Measurements from ENCODE around the gene LAMB4.
A peak's percentile ranks its signal among the peaks of the same experiment; 100 is the strongest.

The LAMB4 gene

DNA sequence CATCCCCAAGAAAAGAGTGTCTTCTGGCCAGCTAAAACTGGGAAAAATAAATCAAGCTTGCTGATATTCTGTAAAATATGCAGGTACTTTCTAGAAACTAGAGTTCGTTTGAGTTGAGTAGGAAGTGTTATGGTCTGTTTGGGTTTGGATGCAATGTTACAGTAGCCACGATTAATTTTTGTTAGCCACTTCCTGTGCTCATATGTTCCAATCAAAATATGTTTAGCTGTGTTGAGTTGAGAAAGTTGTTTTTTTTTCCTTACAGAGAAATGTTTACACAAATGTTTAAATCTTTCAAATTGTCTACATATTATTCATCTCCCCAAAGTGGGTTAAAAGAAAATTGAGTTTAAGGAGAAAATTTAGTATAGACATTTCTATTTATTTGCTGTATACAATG is 115.9 kb downstream of the LAMB4 start:
- H3K9ac ChIP-seq (ENCODE audit: low read depth, low read length): no peak overlapping the region
- no peaks in the 10 kb centered on the region for H3K9me3 ChIP-seq (ENCODE audit: control insufficient read depth, insufficient read depth, low read length)
- no peak overlapping the region for H3K4me3 ChIP-seq (ENCODE audit: low read depth, low read length)
- no peaks in the 10 kb centered on the region for H3K36me3 ChIP-seq (ENCODE audit: control insufficient read depth, insufficient read depth, low read length)
- no peaks in the 10 kb centered on the region for H3K4me1 ChIP-seq (ENCODE audit: control insufficient read depth, insufficient read depth, low read length)
- no peak overlapping the region for H3K27ac ChIP-seq (ENCODE audit: low read depth, low read length)
- no peaks in the 10 kb centered on the region for H3K27me3 ChIP-seq (ENCODE audit: control insufficient read depth, insufficient read depth, low read length)

GRCh38 chr7:108012499-108013430 is 117.4 kb downstream of the LAMB4 start:
- H3K27ac ChIP-seq (ENCODE audit: low read depth, low read length): peak overlapping the region; percentile 46
- H3K27me3 ChIP-seq (ENCODE audit: control insufficient read depth, insufficient read depth, low read length): peaks cover 8% of the 10 kb centered on the region
- H3K9ac ChIP-seq (ENCODE audit: low read depth, low read length): no peak overlapping the region
- no peaks in the 10 kb centered on the region for H3K36me3 ChIP-seq (ENCODE audit: control insufficient read depth, insufficient read depth, low read length)
- H3K4me1 ChIP-seq (ENCODE audit: control insufficient read depth, insufficient read depth, low read length): no peaks in the 10 kb centered on the region
- no peaks in the 10 kb centered on the region for H3K9me3 ChIP-seq (ENCODE audit: control insufficient read depth, insufficient read depth, low read length)
- H3K4me3 ChIP-seq (ENCODE audit: low read depth, low read length): no peak overlapping the region

GRCh38 chr7:108010377-108010776 is 119.8 kb downstream of the LAMB4 start:
- H3K36me3 ChIP-seq (ENCODE audit: control insufficient read depth, insufficient read depth, low read length): no peaks in the 10 kb centered on the region
- peaks cover 32% of the 10 kb centered on the region for H3K27me3 ChIP-seq (ENCODE audit: control insufficient read depth, insufficient read depth, low read length)
- H3K4me3 ChIP-seq (ENCODE audit: low read depth, low read length): no peak overlapping the region
- peak overlapping the region; percentile 51 for H3K27ac ChIP-seq (ENCODE audit: low read depth, low read length)
- no peaks in the 10 kb centered on the region for H3K9me3 ChIP-seq (ENCODE audit: control insufficient read depth, insufficient read depth, low read length)
- no peak overlapping the region for H3K9ac ChIP-seq (ENCODE audit: low read depth, low read length)
- no peaks in the 10 kb centered on the region for H3K4me1 ChIP-seq (ENCODE audit: control insufficient read depth, insufficient read depth, low read length)

- Histone ChIP-seq H3K36me3 (ENCODE audit: control insufficient read depth, insufficient read depth, low read length) (no peaks in the 10 kb centered on the region), H3K27ac (ENCODE audit: low read depth, low read length) (no peak overlapping the region), H3K4me1 (ENCODE audit: control insufficient read depth, insufficient read depth, low read length) (peaks cover 2% of the 10 kb centered on the region; the same call in 1 of the 2 replicates), H3K9ac (ENCODE audit: low read depth, low read length) (no peak overlapping the region), H3K27me3 (ENCODE audit: control insufficient read depth, insufficient read depth, low read length) (peaks cover 37% of the 10 kb centered on the region), H3K4me3 (ENCODE audit: low read depth, low read length) (no peak overlapping the region), H3K9me3 (ENCODE audit: control insufficient read depth, insufficient read depth, low read length) (no peaks in the 10 kb centered on the region)
Observed at GRCh38 chr7:108009873-108010272, 120.3 kb downstream of the LAMB4 start.

GRCh38 chr7:108008827-108009226 is 121.3 kb downstream of the LAMB4 start:
- no peak overlapping the region for H3K9ac ChIP-seq (ENCODE audit: low read depth, low read length)
- H3K27me3 ChIP-seq (ENCODE audit: control insufficient read depth, insufficient read depth, low read length): peaks cover 47% of the 10 kb centered on the region
- H3K9me3 ChIP-seq (ENCODE audit: control insufficient read depth, insufficient read depth, low read length): no peaks in the 10 kb centered on the region
- H3K27ac ChIP-seq (ENCODE audit: low read depth, low read length): no peak overlapping the region
- H3K4me1 ChIP-seq (ENCODE audit: control insufficient read depth, insufficient read depth, low read length): peaks cover 11% of the 10 kb centered on the region
- H3K4me3 ChIP-seq (ENCODE audit: low read depth, low read length): no peak overlapping the region
- no peaks in the 10 kb centered on the region for H3K36me3 ChIP-seq (ENCODE audit: control insufficient read depth, insufficient read depth, low read length)

DNA sequence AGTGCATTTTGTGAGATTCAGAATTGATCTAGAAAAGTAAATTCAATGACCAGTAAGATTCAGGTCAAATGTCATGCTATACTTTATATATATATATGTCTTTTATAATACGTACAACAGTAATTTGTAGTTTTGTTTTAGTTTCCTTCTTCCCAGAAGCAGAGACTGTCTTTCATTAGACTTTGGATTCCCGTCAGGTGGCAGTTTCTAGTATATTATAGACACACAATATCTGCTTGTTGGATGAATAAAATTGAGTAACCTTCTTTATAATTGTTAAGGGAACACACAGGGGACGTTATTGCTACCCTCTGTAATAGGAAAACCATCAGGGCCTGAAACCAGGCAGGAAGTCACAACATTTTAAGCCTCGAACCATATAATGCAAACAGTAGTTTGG is 121.9 kb downstream of the LAMB4 start:
- no peak overlapping the region for H3K27ac ChIP-seq (ENCODE audit: low read depth, low read length)
- H3K4me3 ChIP-seq (ENCODE audit: low read depth, low read length): no peak overlapping the region
- H3K4me1 ChIP-seq (ENCODE audit: control insufficient read depth, insufficient read depth, low read length): peaks cover 11% of the 10 kb centered on the region
- H3K9ac ChIP-seq (ENCODE audit: low read depth, low read length): no peak overlapping the region
- H3K27me3 ChIP-seq (ENCODE audit: control insufficient read depth, insufficient read depth, low read length): peaks cover 53% of the 10 kb centered on the region
- no peaks in the 10 kb centered on the region for H3K9me3 ChIP-seq (ENCODE audit: control insufficient read depth, insufficient read depth, low read length)
- H3K36me3 ChIP-seq (ENCODE audit: control insufficient read depth, insufficient read depth, low read length): no peaks in the 10 kb centered on the region

GRCh38 chr7:108007762-108008161 is 122.4 kb downstream of the LAMB4 start:
- H3K27ac ChIP-seq (ENCODE audit: low read depth, low read length): no peak overlapping the region
- H3K9ac ChIP-seq (ENCODE audit: low read depth, low read length): no peak overlapping the region
- H3K27me3 ChIP-seq (ENCODE audit: control insufficient read depth, insufficient read depth, low read length): peaks cover 56% of the 10 kb centered on the region
- H3K9me3 ChIP-seq (ENCODE audit: control insufficient read depth, insufficient read depth, low read length): no peaks in the 10 kb centered on the region
- peaks cover 11% of the 10 kb centered on the region for H3K4me1 ChIP-seq (ENCODE audit: control insufficient read depth, insufficient read depth, low read length)
- H3K4me3 ChIP-seq (ENCODE audit: low read depth, low read length): no peak overlapping the region
- no peaks in the 10 kb centered on the region for H3K36me3 ChIP-seq (ENCODE audit: control insufficient read depth, insufficient read depth, low read length)

GRCh38 chr7:108007261-108007660 is 122.9 kb downstream of the LAMB4 start:
- Histone ChIP-seq H3K4me1 (ENCODE audit: control insufficient read depth, insufficient read depth, low read length) (peaks cover 11% of the 10 kb centered on the region), H3K9ac (ENCODE audit: low read depth, low read length) (no peak overlapping the region), H3K4me3 (ENCODE audit: low read depth, low read length) (no peak overlapping the region), H3K36me3 (ENCODE audit: control insufficient read depth, insufficient read depth, low read length) (no peaks in the 10 kb centered on the region), H3K9me3 (ENCODE audit: control insufficient read depth, insufficient read depth, low read length) (no peaks in the 10 kb centered on the region), H3K27me3 (ENCODE audit: control insufficient read depth, insufficient read depth, low read length) (peaks cover 60% of the 10 kb centered on the region), H3K27ac (ENCODE audit: low read depth, low read length) (no peak overlapping the region)

GRCh38 chr7:108004220-108005142 is 125.7 kb downstream of the LAMB4 start:
- H3K4me1 ChIP-seq (ENCODE audit: control insufficient read depth, insufficient read depth, low read length): peaks cover 19% of the 10 kb centered on the region
- peak overlapping the region; percentile 26 for H3K27ac ChIP-seq (ENCODE audit: low read depth, low read length)
- H3K9ac ChIP-seq (ENCODE audit: low read depth, low read length): no peak overlapping the region
- H3K36me3 ChIP-seq (ENCODE audit: control insufficient read depth, insufficient read depth, low read length): peaks cover 7% of the 10 kb centered on the region; the same call in 1 of the 2 replicates
- H3K4me3 ChIP-seq (ENCODE audit: low read depth, low read length): peak overlapping the region; percentile 45; the same call in 1 of the 2 replicates
- no peaks in the 10 kb centered on the region for H3K9me3 ChIP-seq (ENCODE audit: control insufficient read depth, insufficient read depth, low read length)
- peaks cover 76% of the 10 kb centered on the region for H3K27me3 ChIP-seq (ENCODE audit: control insufficient read depth, insufficient read depth, low read length)

DNA sequence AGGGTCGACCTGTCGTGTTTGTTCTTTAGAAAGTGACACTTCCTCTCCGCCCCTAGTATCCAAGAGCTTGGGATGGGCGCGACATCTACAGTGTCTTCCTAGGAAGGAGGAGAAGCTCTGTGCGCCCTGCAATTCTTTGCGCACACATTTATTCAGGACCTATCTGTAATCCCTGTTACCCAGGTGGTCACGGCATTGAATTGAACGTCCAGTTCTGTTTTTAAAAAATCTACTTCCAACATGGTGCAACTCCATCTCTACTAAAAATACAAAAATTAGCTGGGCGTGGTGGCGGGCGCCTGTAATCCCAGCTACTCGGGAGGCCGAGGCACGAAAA is 126.6 kb downstream of the LAMB4 start:
- H3K4me1 ChIP-seq (ENCODE audit: control insufficient read depth, insufficient read depth, low read length): peaks cover 19% of the 10 kb centered on the region
- peaks cover 72% of the 10 kb centered on the region for H3K27me3 ChIP-seq (ENCODE audit: control insufficient read depth, insufficient read depth, low read length)
- peaks cover 12% of the 10 kb centered on the region; the same call in 1 of the 2 replicates for H3K36me3 ChIP-seq (ENCODE audit: control insufficient read depth, insufficient read depth, low read length)
- peak overlapping the region; percentile 62 for H3K27ac ChIP-seq (ENCODE audit: low read depth, low read length)
- H3K9me3 ChIP-seq (ENCODE audit: control insufficient read depth, insufficient read depth, low read length): no peaks in the 10 kb centered on the region
- no peak overlapping the region for H3K9ac ChIP-seq (ENCODE audit: low read depth, low read length)
- H3K4me3 ChIP-seq (ENCODE audit: low read depth, low read length): peak overlapping the region; percentile 77

All from HUES48 (cell line).